ENCODE data around the gene ELAC1. TPM values are rescaled to one million over a fixed set of nuclear protein-coding genes. Genes with fewer than 3 reads are reported as not detected.

Gene ELAC1
- total RNA-seq, 2 donors from 2014 or later, result 7.0 to 11.3 TPM

DNA sequence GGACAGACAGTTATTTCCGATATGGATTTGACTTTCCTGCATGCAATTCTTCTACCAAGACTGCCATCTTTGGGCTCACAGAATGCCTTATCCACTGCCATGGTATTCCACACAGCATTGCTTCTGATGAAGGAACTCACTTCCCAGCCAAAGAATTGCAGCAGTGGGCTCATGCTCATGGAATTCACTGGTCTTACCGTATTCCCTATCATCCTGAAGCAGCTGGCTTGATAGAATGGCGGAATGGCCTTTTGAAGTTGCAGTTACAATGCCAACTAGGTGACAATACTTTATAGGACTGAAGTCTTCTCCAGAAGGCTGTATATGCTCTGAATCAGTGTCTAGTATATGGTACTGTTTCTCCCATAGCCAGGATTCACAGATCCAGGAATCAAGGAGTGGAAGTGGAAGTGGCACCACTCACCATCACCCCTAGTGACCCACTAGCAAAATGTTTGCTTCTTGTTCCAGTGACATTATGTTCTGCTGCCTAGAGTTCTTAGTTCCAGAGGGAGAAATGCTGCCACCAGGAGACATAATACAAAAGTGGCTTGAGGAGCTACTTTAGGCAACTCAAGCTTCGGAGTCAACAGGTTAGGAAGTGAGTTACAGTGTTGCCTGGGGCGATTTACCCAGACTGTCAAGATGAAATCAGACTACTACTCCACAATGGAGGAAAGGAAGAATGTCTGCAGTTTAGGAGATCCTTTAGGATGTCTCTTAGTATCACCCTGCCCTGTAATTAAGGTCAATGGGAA, 38.4 kb downstream of the ELAC1 start:
- TF ChIP-seq CTCF (IDR thresholded peaks at IDR 0.05), result no peak
- no peak for DNase-seq
- Histone ChIP-seq H3K9me3 (no peaks in the 10 kb centered on the region), H3K4me1 (no peaks in the 10 kb centered on the region), H3K27me3 (no peaks in the 10 kb centered on the region), H3K27ac (no peak overlapping the region), H3K4me3 (no peak overlapping the region), H3K36me3 (no peaks in the 10 kb centered on the region), H3K9ac (ENCODE audit: low read depth in 2 of 2, low read length in 2 of 2) (no peak overlapping the region)
- intact Hi-C loops (cut with DNase I), result no loop called here

- no peak for TF ChIP-seq CTCF (IDR thresholded peaks at IDR 0.05)
- no peaks in the 10 kb centered on the region for H3K36me3 ChIP-seq
- intact Hi-C loops (cut with DNase I), result no loop called here
- DNase-seq, result no peak
- H3K9ac ChIP-seq (ENCODE audit: low read depth in 2 of 2, low read length in 2 of 2), result no peak overlapping the region
- H3K4me3 ChIP-seq, result no peak overlapping the region
- no peak overlapping the region for H3K27ac ChIP-seq
- H3K27me3 ChIP-seq, result no peaks in the 10 kb centered on the region
- H3K9me3 ChIP-seq, result no peaks in the 10 kb centered on the region
- H3K4me1 ChIP-seq, result no peaks in the 10 kb centered on the region
Measured at GRCh38 chr18:51006948-51007789, 39.3 kb downstream of the ELAC1 start.

- DNase-seq, result no peak
- Histone ChIP-seq H3K9ac (ENCODE audit: low read depth in 2 of 2, low read length in 2 of 2) (no peak overlapping the region), H3K36me3 (no peaks in the 10 kb centered on the region), H3K27me3 (no peaks in the 10 kb centered on the region), H3K4me3 (no peak overlapping the region), H3K4me1 (no peaks in the 10 kb centered on the region), H3K9me3 (no peaks in the 10 kb centered on the region), H3K27ac (no peak overlapping the region)
- no peak for TF ChIP-seq CTCF (IDR thresholded peaks at IDR 0.05)
- intact Hi-C loops (cut with DNase I), result no loop called here
Measured at GRCh38 chr18:51007790-51008139, 39.9 kb downstream of the ELAC1 start.

GRCh38 chr18:51009072-51009471, 41.2 kb downstream of the ELAC1 start:
- Histone ChIP-seq H3K9me3 (no peaks in the 10 kb centered on the region), H3K27ac (no peak overlapping the region), H3K36me3 (no peaks in the 10 kb centered on the region), H3K4me3 (no peak overlapping the region), H3K27me3 (no peaks in the 10 kb centered on the region), H3K9ac (ENCODE audit: low read depth in 2 of 2, low read length in 2 of 2) (no peak overlapping the region), H3K4me1 (no peaks in the 10 kb centered on the region)
- no peak for DNase-seq
- no peak for TF ChIP-seq CTCF (IDR thresholded peaks at IDR 0.05)
- intact Hi-C loops (cut with DNase I), result no loop called here

DNA sequence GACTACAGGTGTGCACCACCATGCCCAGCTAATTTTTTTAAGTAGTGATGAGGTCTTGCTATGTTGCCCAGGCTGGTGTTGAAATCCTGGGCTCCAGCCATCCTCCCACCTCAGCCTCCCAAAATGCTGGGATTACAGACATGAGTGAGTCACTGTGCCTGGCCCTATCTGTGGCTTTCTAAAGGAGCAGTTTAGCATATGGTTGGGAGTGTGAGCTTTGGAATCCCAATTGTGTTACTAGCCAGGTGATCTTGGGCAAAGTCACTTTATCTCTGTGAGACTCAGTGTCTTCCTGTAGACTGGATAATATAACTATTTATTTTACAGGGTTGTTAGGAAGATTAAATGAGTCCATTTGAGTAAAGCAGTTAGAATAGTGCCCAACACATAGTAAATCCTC, 42.4 kb downstream of the ELAC1 start:
- DNase-seq, result no peak
- H3K36me3 ChIP-seq, result no peaks in the 10 kb centered on the region
- no peak overlapping the region for H3K9ac ChIP-seq (ENCODE audit: low read depth in 2 of 2, low read length in 2 of 2)
- H3K27ac ChIP-seq, result no peak overlapping the region
- no peak for TF ChIP-seq CTCF (IDR thresholded peaks at IDR 0.05)
- H3K27me3 ChIP-seq, result no peaks in the 10 kb centered on the region
- intact Hi-C loops (cut with DNase I), result no loop called here
- no peak overlapping the region for H3K4me3 ChIP-seq
- no peaks in the 10 kb centered on the region for H3K4me1 ChIP-seq
- H3K9me3 ChIP-seq, result no peaks in the 10 kb centered on the region

All from colonic mucosa (tissue), 4 donors.